Urothelium cell line (cell line): ENCODE measurements around the gene TAF4.
"Not testable (repeated sequence)": the region's sequence is repeated elsewhere in the genome, so short reads cannot be mapped to it uniquely, and the experiment has no call there.

Source experiments
- DNase-seq: peaks from one replicate; pipeline ENCODE4 v3.0.0; 2011; ENCODE audit warnings: low spot score, mixed read lengths
- FAIRE-seq: peaks from 2 replicates; lab custom pipeline; 2011; peaks lifted over from hg19 to GRCh38; lab: Jason Lieb, UNC

The TAF4 gene

GRCh38 chr20:62083312-62083711 is 17.6 kb upstream of the TAF4 start:
- no peak for FAIRE-seq
- DNase-seq: no peak

- FAIRE-seq (no peak), DNase-seq (no peak)
Measured at GRCh38 chr20:62080249-62080990, 14.7 kb upstream of the TAF4 start.

- FAIRE-seq (no peak), DNase-seq (no peak)
Measured at GRCh38 chr20:62079166-62079565, 13.5 kb upstream of the TAF4 start.

- no peak for DNase-seq
- no peak for FAIRE-seq
Measured at GRCh38 chr20:62073323-62073722, 7.6 kb upstream of the TAF4 start.

- FAIRE-seq, DNase-seq: not testable (repeated sequence)
Measured at GRCh38 chr20:62071669-62072430, 6.2 kb upstream of the TAF4 start.

GRCh38 chr20:62069741-62070216 is 4.1 kb upstream of the TAF4 start:
- peak; percentile 73 for DNase-seq

GRCh38 chr20:62068997-62069396 is 3.3 kb upstream of the TAF4 start:
- DNase-seq (no peak), FAIRE-seq (no peak)

More at GRCh38 chr20:62069741-62070216, 4.1 kb upstream of the TAF4 start:
- no peak for FAIRE-seq

- FAIRE-seq: no peak
- no peak for DNase-seq
Measured at GRCh38 chr20:62067547-62068260, 2.0 kb upstream of the TAF4 start.

GRCh38 chr20:62066983-62067433 is 1.3 kb upstream of the TAF4 start:
- DNase-seq: no peak
- FAIRE-seq: no peak

GRCh38 chr20:62066339-62066982 is 780 bp upstream of the TAF4 start:
- FAIRE-seq (no peak), DNase-seq (peak; percentile 81)

- FAIRE-seq (no peak), DNase-seq (peak; percentile 48)
Measured at GRCh38 chr20:62064770-62065673, 659 bp downstream of the TAF4 start.

GRCh38 chr20:62063981-62064769 is 1.5 kb downstream of the TAF4 start:
- no peak for FAIRE-seq
- peak; percentile 54 for DNase-seq

GRCh38 chr20:62063315-62063980 is 2.2 kb downstream of the TAF4 start:
- FAIRE-seq (no peak), DNase-seq (no peak)

- FAIRE-seq: no peak
- no peak for DNase-seq
Measured at GRCh38 chr20:62062661-62063314, 2.9 kb downstream of the TAF4 start.

- DNase-seq: no peak
- no peak for FAIRE-seq
Measured at GRCh38 chr20:62061851-62062423, 3.7 kb downstream of the TAF4 start.

GRCh38 chr20:62060631-62061541 is 4.8 kb downstream of the TAF4 start:
- DNase-seq (no peak), FAIRE-seq (no peak)
